Stimulated activated CD4-positive, alpha-beta T cell treated with anti-CD3 and anti-CD28 coated beads, Interleukin-2, amount 100 ng/mL, for 4 hours (primary cell): Measurements from ENCODE around the gene CTSE.

Source experiments
- DNase-seq: peaks from one replicate; pipeline ENCODE4 v3.0.0-alpha.2; 2020; ENCODE audit warnings: low read depth

Gene CTSE

GRCh38 chr1:205971082-205971481 lies 52.6 kb downstream of the CTSE start:
- no peak for DNase-seq

GRCh38 chr1:205970486-205970885 lies 53.2 kb downstream of the CTSE start:
- no peak for DNase-seq

- DNase-seq = no peak
These were observed 54.5 kb downstream of the CTSE start for GRCh38 chr1:205969229-205969628.

GRCh38 chr1:205967554-205968335 lies 56.0 kb downstream of the CTSE start:
- DNase-seq = no peak

DNA sequence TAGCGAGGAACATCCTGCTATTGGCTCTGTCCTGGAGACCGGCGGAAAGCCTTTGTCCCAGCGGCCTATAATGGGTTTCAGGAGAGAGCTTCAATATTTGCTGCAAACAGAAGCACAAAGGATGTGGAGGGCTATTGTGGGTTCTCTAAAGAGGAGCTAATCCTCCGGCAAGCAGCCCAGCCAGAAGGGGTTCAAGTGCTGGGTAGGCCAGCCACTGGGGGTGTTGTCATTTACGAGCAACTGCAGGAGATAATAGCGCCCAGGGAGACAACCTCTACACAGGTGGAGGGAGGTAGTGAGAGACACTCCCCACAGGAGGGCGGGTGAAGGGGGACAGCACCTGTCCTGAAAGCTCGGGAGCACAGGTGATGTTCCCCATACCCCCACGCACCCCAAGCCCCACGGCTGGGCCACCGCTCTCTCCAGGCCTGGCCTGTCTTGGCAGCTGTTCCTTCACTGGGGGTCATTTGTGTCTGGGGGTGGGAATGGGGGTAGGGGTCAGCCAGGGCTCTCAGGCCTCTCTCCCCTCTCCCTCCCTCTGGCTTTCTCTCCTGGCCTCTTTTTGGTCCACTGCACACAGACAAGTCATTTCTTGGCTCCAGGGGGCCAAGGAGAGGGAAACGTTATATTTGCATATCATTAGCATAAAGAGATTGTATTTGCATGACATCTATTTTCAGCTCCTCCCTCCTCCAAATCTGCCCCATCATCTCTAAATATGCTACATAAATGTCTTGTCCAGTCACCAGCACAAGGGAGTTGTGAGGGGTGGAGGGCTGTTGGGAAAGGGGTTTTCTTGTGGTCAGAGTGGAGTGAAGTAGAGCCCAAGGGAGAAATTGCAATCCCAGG lies 58.4 kb downstream of the CTSE start:
- DNase-seq = no peak

DNA sequence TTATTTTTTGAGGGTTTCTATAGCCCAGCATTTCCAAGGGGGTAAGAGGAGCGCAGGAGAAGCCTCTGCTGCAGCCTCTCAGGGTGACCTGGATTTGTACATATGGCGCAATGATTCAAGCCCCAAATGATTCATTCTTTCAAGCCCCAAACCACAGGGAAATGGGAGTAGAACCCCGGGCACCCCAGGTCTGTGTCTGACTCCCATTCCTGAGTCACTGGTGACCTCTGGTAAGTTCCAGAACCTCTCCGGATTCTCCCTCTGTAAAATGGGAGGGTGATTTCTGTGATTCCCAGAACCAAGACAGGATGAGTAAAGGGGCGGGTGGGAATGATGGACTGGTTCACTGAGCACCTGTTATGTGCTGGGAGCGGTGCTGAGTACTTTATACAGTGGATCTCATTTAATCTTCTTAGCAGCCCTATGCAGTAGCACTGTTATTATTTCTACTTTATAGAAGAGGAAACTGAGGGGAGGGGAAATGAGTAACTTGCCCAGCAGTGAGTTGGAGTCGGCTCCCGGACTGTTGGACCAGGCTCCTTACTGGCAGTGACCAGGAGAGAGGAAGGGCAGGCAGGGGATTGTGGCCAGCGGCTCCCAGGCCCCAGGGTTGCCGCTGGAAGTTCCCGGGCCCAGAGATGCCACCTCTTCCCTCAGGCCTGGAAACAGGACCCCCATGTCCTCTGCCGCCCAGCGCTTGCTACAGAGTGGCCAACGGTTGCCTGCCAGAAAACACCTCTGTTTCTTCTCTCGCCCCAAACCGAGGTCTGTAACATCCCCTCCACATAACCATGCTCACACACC lies 60.1 kb downstream of the CTSE start:
- DNase-seq = no peak

- DNase-seq = no peak
These were observed 60.9 kb downstream of the CTSE start for GRCh38 chr1:205962821-205963221.

DNA sequence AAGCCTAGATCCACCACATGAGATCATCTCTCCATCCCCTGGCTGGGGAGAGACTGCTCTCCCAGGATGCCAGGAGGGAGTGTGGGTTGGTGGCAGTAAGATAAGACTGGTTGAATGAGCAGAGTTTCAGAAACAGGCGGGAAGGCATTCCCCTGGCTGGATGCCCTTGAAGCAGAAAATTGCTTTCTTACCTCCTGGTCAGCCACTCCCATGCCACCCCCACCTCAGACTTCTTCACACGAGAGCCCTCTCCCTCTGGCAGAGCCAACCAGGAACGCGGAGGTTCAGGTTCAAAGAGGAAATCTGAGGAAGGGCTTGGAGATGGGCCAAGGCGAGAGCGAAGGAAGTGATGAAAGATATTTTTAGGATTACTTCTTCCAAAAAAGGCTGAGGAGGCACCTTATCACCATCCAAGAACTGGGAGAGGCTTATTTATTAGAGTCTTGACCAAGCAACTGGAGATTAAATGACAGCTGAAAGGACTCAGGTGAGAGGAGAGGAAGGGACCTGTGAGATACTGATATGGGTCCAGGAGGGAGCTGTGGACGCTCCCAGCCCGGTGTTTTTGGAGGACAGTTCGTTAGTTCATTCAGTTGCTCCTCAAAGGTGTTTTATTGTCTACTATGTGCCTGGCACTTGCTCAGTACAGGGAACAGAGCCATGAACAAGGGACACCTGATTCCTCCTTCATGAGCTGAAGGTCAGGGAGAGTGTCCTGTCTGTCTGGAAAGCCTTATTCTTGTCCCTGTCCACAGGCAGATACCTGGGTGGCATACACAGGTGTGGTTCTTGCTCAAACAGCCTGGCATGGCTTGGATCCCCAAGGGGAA lies 61.5 kb downstream of the CTSE start:
- no peak for DNase-seq

DNA sequence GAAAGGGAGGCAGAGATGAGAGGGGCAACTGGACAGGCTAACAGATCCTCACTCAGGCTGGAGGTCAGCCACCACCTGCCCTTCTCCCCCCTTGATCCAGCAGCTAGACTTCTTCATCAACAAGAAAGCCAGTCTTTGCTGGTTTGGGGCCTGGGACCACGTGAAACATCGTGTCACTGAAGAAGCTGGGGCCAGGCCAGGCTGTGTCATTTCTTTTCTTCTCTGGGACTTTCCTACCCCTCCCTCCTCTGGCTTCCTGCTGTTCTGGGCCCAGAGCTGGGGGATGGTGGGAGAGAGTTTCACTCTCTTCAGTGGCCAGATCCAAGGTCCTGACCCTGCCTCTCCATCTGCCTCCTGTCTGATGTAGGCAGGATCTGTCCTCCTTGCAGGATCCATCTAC lies 62.3 kb downstream of the CTSE start:
- DNase-seq = no peak

DNA sequence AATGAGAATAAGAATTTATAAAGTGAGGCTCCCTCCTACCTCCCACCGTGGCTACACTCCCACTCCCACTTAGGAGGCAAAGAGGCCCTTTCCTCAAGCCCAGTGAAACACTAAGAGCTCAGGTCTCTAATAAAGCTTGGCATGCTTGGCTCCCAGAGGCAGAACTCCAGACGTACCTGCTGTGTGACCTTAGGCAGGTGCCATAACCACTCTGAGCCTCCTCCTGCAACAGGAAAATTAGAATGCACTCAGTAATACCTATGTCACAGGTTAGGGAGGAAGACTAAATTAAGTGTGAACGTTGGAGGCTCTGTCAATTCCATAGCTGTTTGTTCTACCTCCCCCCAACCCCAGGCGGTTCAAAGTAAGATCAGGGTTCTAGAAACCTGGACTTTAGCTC lies 63.9 kb downstream of the CTSE start:
- DNase-seq = no peak
